Suprapubic skin (tissue), 4 donors: ENCODE measurements around the gene INTS6.

Experiments
- CTCF ChIP-seq, 2 donors: fragments of 200-600 bp in 1 of 2; fragments of 450-650 bp in 1 of 2; sonication (generic) in 1 of 2; IDR thresholded peaks; one replicate each; pipeline ENCODE4 v1.5.1; 2016 to 2019; ENCODE audit warnings: antibody characterized with exemption in 2 of 2, mild to moderate bottlenecking in 1 of 2, moderate library complexity in 1 of 2
- EP300 ChIP-seq: sonication (generic); formaldehyde crosslinking; IDR thresholded peaks from one replicate; pipeline ENCODE4 v1.6.1; 2017; ENCODE audit warnings: antibody characterized with exemption
- POLR2A ChIP-seq, 2 donors: fragments of 450-650 bp; IDR thresholded peaks; one replicate each; pipeline ENCODE4 v1.6.1; 2017; ENCODE audit warnings: antibody characterized with exemption in 2 of 2, mild to moderate bottlenecking in 2 of 2, moderate library complexity in 2 of 2
- POLR2AphosphoS5 ChIP-seq, 3 donors: sonication (generic); formaldehyde crosslinking; IDR thresholded peaks; one replicate each; pipeline ENCODE4 v1.6.1; 2017; ENCODE audit warnings: antibody characterized with exemption in 3 of 3

DNA sequence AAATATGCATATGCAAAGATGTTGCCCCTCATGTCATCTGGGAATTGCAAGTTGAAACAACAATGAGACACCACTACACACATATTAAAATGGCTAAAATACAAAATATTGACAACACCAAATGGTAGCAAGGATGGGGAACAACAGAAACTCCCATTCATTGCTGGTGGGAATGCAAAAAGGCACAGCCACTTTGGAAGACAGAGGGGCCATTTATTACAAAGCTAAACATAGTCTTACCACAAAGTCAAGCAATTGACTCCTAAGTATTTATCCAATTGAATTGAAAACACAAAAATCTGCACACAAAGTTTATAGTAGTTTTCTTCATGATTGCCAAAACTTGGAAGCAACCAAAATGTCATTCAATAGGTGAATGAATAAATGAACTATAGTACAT lies 119.4 kb downstream of the INTS6 start:
- TF ChIP-seq CTCF (IDR thresholded peaks at IDR 0.05) (no peak), POLR2AphosphoS5 (IDR thresholded peaks at IDR 0.05) (no peak), POLR2A (IDR thresholded peaks at IDR 0.05) (no peak), EP300 (no peak)
